IMR-90 (cell line): ENCODE results near the gene IRAK3. TPM values are rescaled to one million over a fixed set of nuclear protein-coding genes. Genes with fewer than 3 reads are reported as not detected.

Experiments
- ATAC-seq: fragments of 200-7000 bp; cut with Tn5 transposase; 2 replicates; pipeline ENCODE4 v1.9.1; 2020; ENCODE audit warnings: low read depth, mild to moderate bottlenecking, moderate library complexity
- BruUV-seq: library from RNA; stranded (reverse); fragments of 400-500 nt; replicated peaks from 2 replicates; lab custom pipeline; 2021; lab: Mats Ljungman, UMichigan
- CTCF ChIA-PET: fragments of 300-600 bp; formaldehyde crosslinking; extraction: SDS; loops from one replicate; lab custom pipeline; 2021; ENCODE audit warnings: antibody characterized with exemption; lab: Yijun Ruan, JAX
- POLR2A ChIA-PET: fragments of 300-600 bp; sonication (Branson Sonifier 250); formaldehyde crosslinking; loops from one replicate; lab custom pipeline; 2022; ENCODE audit warnings: antibody characterized with exemption; ENCODE audit not compliant: unreplicated experiment; lab: Charles Lee
- DNase-seq: peaks from one replicate; pipeline ENCODE4 v3.0.0; 2013
- H2AFZ ChIP-seq: replicated peaks from 2 replicates; pipeline ENCODE3; 2013; ENCODE audit warnings: low read length, mild to moderate bottlenecking; ENCODE audit not compliant: poor library complexity
- H2AK5ac ChIP-seq: 2 replicates; pipeline ENCODE4 v1.6.1; 2013; ENCODE audit warnings: low read depth, low read length, inconsistent platforms
- H2AK9ac ChIP-seq: replicated peaks from 2 replicates; pipeline ENCODE3; 2013; ENCODE audit warnings: mild to moderate bottlenecking, low read depth, low read length, moderate library complexity; ENCODE audit not compliant: poor library complexity
- H2BK120ac ChIP-seq: 2 replicates; pipeline ENCODE4 v1.6.1; 2013; ENCODE audit warnings: low read depth, low read length, inconsistent platforms
- H2BK15ac ChIP-seq: 3 replicates; pipeline ENCODE4 v1.6.1; 2013; ENCODE audit warnings: low read depth, low read length, inconsistent platforms
- H2BK20ac ChIP-seq: 2 replicates; pipeline ENCODE4 v1.6.1; 2013; ENCODE audit warnings: low read depth, mild to moderate bottlenecking, inconsistent platforms, low read length, moderate library complexity
- H2BK5ac ChIP-seq: 2 replicates; pipeline ENCODE4 v1.6.1; 2013; ENCODE audit warnings: mild to moderate bottlenecking, low read depth, low read length, inconsistent platforms; ENCODE audit not compliant: poor library complexity, severe bottlenecking
- H3K14ac ChIP-seq: replicated peaks from 2 replicates; pipeline ENCODE4 v1.6.1; 2013; ENCODE audit warnings: low read depth, low read length, inconsistent platforms
- H3K18ac ChIP-seq: 2 replicates; pipeline ENCODE4 v1.6.1; 2013; ENCODE audit warnings: low read depth, low read length, control low read depth
- H3K23ac ChIP-seq: 2 replicates; pipeline ENCODE4 v1.6.1; 2013; ENCODE audit warnings: low read depth, low read length, inconsistent platforms
- H3K27ac ChIP-seq: 2 replicates; pipeline ENCODE4 v1.5.1; 2013; ENCODE audit warnings: mild to moderate bottlenecking, control low read depth, low read length; ENCODE audit not compliant: insufficient read depth
- H3K27me3 ChIP-seq: 2 replicates; pipeline ENCODE4 v1.6.1; 2013; ENCODE audit warnings: low read length; ENCODE audit not compliant: control insufficient read depth, insufficient read depth
- H3K36me3 ChIP-seq: 2 replicates; pipeline ENCODE4 v1.6.1; 2013; ENCODE audit warnings: low read length, mixed read lengths; ENCODE audit not compliant: control insufficient read depth, insufficient read depth
- H3K4ac ChIP-seq: 2 replicates; pipeline ENCODE4 v1.6.1; 2013; ENCODE audit warnings: low read depth, low read length, inconsistent platforms
- H3K4me1 ChIP-seq: 2 replicates; pipeline ENCODE4 v1.6.1; 2013; ENCODE audit warnings: low read length, mixed read lengths; ENCODE audit not compliant: control insufficient read depth, insufficient read depth
- H3K4me2 ChIP-seq: 2 replicates; pipeline ENCODE4 v1.6.1; 2013; ENCODE audit warnings: low read depth, mild to moderate bottlenecking, control low read depth, low read length, moderate library complexity
- H3K4me3 ChIP-seq: 2 replicates; pipeline ENCODE4 v1.5.1; 2013; ENCODE audit warnings: low read depth, mild to moderate bottlenecking, control low read depth, low read length, moderate library complexity; ENCODE audit not compliant: insufficient read depth
- H3K56ac ChIP-seq: 2 replicates; pipeline ENCODE4 v1.6.1; 2013; ENCODE audit warnings: low read length, inconsistent platforms; ENCODE audit not compliant: insufficient read depth; ENCODE audit errors: extremely low read depth
- H3K79me1 ChIP-seq, 2 experiments: 2 replicates each; pipeline ENCODE4 v1.6.1; 2013; ENCODE audit warnings: low read length in 2 of 2, inconsistent platforms in 1 of 2, low read depth in 1 of 2
- H3K9ac ChIP-seq: 2 replicates; pipeline ENCODE4 v1.6.1; 2013; ENCODE audit warnings: low read depth, low read length, control low read depth
- H3K9me1 ChIP-seq: 2 replicates; pipeline ENCODE4 v1.6.1; 2013; ENCODE audit warnings: low read length, inconsistent platforms; ENCODE audit not compliant: insufficient read depth
- H3K9me3 ChIP-seq: 2 replicates; pipeline ENCODE4 v1.6.1; 2013; ENCODE audit warnings: low read length; ENCODE audit not compliant: control insufficient read depth, insufficient read depth
- H4K20me1 ChIP-seq: 2 replicates; pipeline ENCODE4 v1.6.1; 2013; ENCODE audit warnings: low read length, inconsistent platforms; ENCODE audit not compliant: insufficient read depth
- H4K5ac ChIP-seq: 2 replicates; pipeline ENCODE4 v1.6.1; 2013; ENCODE audit warnings: mild to moderate bottlenecking, low read depth, low read length, control low read depth
- H4K8ac ChIP-seq, 2 experiments: 2 replicates each; pipeline ENCODE4 v1.6.1; 2013; ENCODE audit warnings: low read depth in 2 of 2, low read length in 2 of 2, control low read depth in 1 of 2, inconsistent platforms in 1 of 2
- H4K91ac ChIP-seq: 2 replicates; pipeline ENCODE4 v1.6.1; 2013; ENCODE audit warnings: low read depth, low read length, inconsistent platforms; ENCODE audit not compliant: insufficient read depth
- MAZ ChIP-seq: IDR thresholded peaks from 2 replicates; pipeline ENCODE4 v1.6.1; 2012; ENCODE audit warnings: low read depth, mild to moderate bottlenecking, low read length, improper control_type of control experiment, moderate library complexity, borderline replicate concordance
- NFE2L2 ChIP-seq: fragments of 150-350 bp; IDR thresholded peaks from 2 replicates; pipeline ENCODE4 v1.6.1; 2016; ENCODE audit warnings: low read depth, mild to moderate bottlenecking, low read length
- POLR2A ChIP-seq: IDR thresholded peaks from 2 replicates; pipeline ENCODE4 v1.6.1; 2012; ENCODE audit warnings: mild to moderate bottlenecking, low read depth, low read length
- RFX5 ChIP-seq: IDR thresholded peaks from 2 replicates; pipeline ENCODE4 v1.8.0; 2012; ENCODE audit warnings: low read depth, mild to moderate bottlenecking, low read length, moderate library complexity
- WGBS, 2 experiments: methylation state at CpG; one replicate each; pipeline versions ENCODE4 v1.1.5 to v1.1.7; 2013; ENCODE audit warnings: missing lambda C conversion rate in 2 of 2; ENCODE audit not compliant: insufficient read length in 1 of 2; ENCODE audit errors: extremely low coverage in 2 of 2; 5-methylcytosine and 5-hydroxymethylcytosine counted together
- dilution Hi-C: fragments of 300-500 bp; cut with HindIII; formaldehyde crosslinking; loops from one replicate; pipeline ENCODE4 v1.14.3; 2018; ENCODE audit warnings: low sequenced_read_pairs; ENCODE audit not compliant: unreplicated experiment
- in situ Hi-C: fragments of 300-500 bp; cut with MboI; formaldehyde crosslinking; loops from 3 replicates; pipeline ENCODE4 v1.14.3; 2019; ENCODE audit warnings: low sequenced_read_pairs, inconsistent platforms, mixed read lengths
- intact Hi-C: fragments of 100-400 bp; cut with micrococcal nuclease; formaldehyde crosslinking; loops from 2 replicates; pipeline ENCODE4 v1.10.0; 2022
- polyA plus RNA-seq, 3 experiments: library from polyadenylated mRNA; depleted of rRNA; stranded (reverse); fragments of >200 nt; gene quantifications; 2 replicates each; pipeline ENCODE4 v1.2.3, GENCODE V29; 2012; ENCODE audit warnings: low replicate concordance in 1 of 3
- total RNA-seq: library from RNA; depleted of rRNA; stranded (reverse); fragments of >200 nt; gene quantifications from 2 replicates; pipeline ENCODE4 v1.2.3, GENCODE V29; 2012

The IRAK3 gene
- total and polyA plus RNA-seq, 2 of the 4 experiments (the other 2 are of a cell fraction), result 0.53 to 0.72 TPM

GRCh38 chr12:66268562-66268961 lies 79.5 kb downstream of the IRAK3 start:
- Histone ChIP-seq H3K4ac (no peak overlapping the region), H3K9me3 (no peaks in the 10 kb centered on the region), H2AK9ac (no peak overlapping the region), H2AK5ac (no peak overlapping the region), H3K18ac (no peak overlapping the region), H3K4me2 (no peak overlapping the region), H3K4me3 (no peak overlapping the region), H4K5ac (no peak overlapping the region), H3K14ac (no peak overlapping the region), H2BK15ac (no peak overlapping the region), H3K79me1 (no peaks in the 10 kb centered on the region), H3K4me1 (no peaks in the 10 kb centered on the region), H2AFZ (no peak overlapping the region), H3K27me3 (peaks cover 14% of the 10 kb centered on the region), H4K8ac (no peak overlapping the region), H2BK20ac (no peak overlapping the region), H4K20me1 (no peaks in the 10 kb centered on the region), H2BK5ac (no peak overlapping the region), H3K56ac (no peak overlapping the region), H3K9ac (no peak overlapping the region), H2BK120ac (no peak overlapping the region), H3K36me3 (no peaks in the 10 kb centered on the region), H3K27ac (no peak overlapping the region), H3K9me1 (no peaks in the 10 kb centered on the region), H4K91ac (no peak overlapping the region), H3K23ac (no peak overlapping the region)
- ATAC-seq (no peak), DNase-seq (no peak)
- TF ChIP-seq NFE2L2 (no peak), POLR2A (no peak), MAZ (no peak), RFX5 (no peak)
- BruUV-seq, result no TSS peak
- no CpG with 5 or more reads among the region's 3 CpGs for WGBS, 2 experiments
- ChIA-PET CTCF (interaction anchor here (2.3 kb wide), 1 partner anchor 139 kb away, joined by 13 read pairs; no protein-coding TSS in a partner anchor), POLR2A (no interaction called here)
- dilution Hi-C loops (no loop called here), intact Hi-C loops (loop anchor here (2.0 kb wide), 1 partner anchor 426 kb away; no protein-coding TSS in a partner anchor), in situ Hi-C loops (no loop called here)
